K562 (cell line): Measurements from ENCODE around the gene CLDN15. TPM values are rescaled to one million over a fixed set of nuclear protein-coding genes. Genes with fewer than 3 reads are reported as not detected.

ENCODE experiments used
- ERF ChIP-seq: fragments of 450-650 bp; formaldehyde crosslinking; IDR thresholded peaks from 2 replicates; pipeline ENCODE4 v1.4.0; 2020; ENCODE audit warnings: mild to moderate bottlenecking, mixed read lengths
- FIP1L1 ChIP-seq: fragments of 200-400 bp; formaldehyde crosslinking; IDR thresholded peaks from 2 replicates; pipeline ENCODE4 v1.6.1; 2018; ENCODE audit warnings: mild to moderate bottlenecking, low read depth, low read length; ENCODE audit not compliant: poor library complexity, severe bottlenecking
- KDM4B ChIP-seq, 2 experiments: fragments of 450-650 bp in 1 of 2; sonication (generic) in 1 of 2; IDR thresholded peaks; 2 replicates each; pipeline ENCODE4 v1.6.1; 2016 to 2017; ENCODE audit warnings: borderline replicate concordance in 2 of 2, antibody characterized with exemption in 1 of 2, low read depth in 1 of 2, mild to moderate bottlenecking in 1 of 2
- NFYB ChIP-seq: IDR thresholded peaks from 2 replicates; pipeline ENCODE4 v1.6.1; 2011; ENCODE audit warnings: mild to moderate bottlenecking, moderate library complexity; ENCODE audit not compliant: insufficient read length; ENCODE audit errors: extremely low read depth
- POLR3G ChIP-seq: IDR thresholded peaks from 2 replicates; pipeline ENCODE4 v1.6.1; 2011; ENCODE audit not compliant: insufficient read length, insufficient replicate concordance; ENCODE audit errors: extremely low read depth
- ZBTB11 ChIP-seq, 3 experiments: fragments of 200-800 bp in 1 of 3; fragments of 250-450 bp in 1 of 3; fragments of 450-650 bp in 1 of 3; sonication (Bioruptor Pico) in 1 of 3; sonication (Bioruptor generic) in 1 of 3; formaldehyde crosslinking in 1 of 3; IDR thresholded peaks; 2 replicates each; pipeline versions ENCODE4 v1.6.1 to v1.8.0; 2016 to 2022; ENCODE audit warnings: mild to moderate bottlenecking in 2 of 3, missing genetic modification characterization in 2 of 3, missing compliant biosample characterization in 1 of 3, moderate library complexity in 1 of 3
- ZBTB8A ChIP-seq: fragments of 450-650 bp; IDR thresholded peaks from 2 replicates; pipeline ENCODE4 v1.6.1; 2018; ENCODE audit warnings: mild to moderate bottlenecking, moderate library complexity; ENCODE audit not compliant: partially characterized antibody
- ZNF263 ChIP-seq: sonication (generic); formaldehyde crosslinking; IDR thresholded peaks from 2 replicates; pipeline ENCODE4 v1.8.0; 2022; ENCODE audit warnings: mild to moderate bottlenecking, missing genetic modification reagents, borderline replicate concordance
- ZNF766 ChIP-seq: fragments of 200-800 bp; sonication (Bioruptor generic); conservative IDR thresholded peaks from 2 replicates; pipeline ENCODE4 v1.6.1; 2016; ENCODE audit warnings: missing genetic modification characterization, missing compliant biosample characterization
- ZSCAN32 ChIP-seq: fragments of 450-650 bp; formaldehyde crosslinking; IDR thresholded peaks from 2 replicates; pipeline ENCODE4 v1.4.0; 2020; ENCODE audit warnings: mild to moderate bottlenecking, moderate library complexity
- polyA plus RNA-seq, 8 experiments: library from polyadenylated mRNA; depleted of rRNA in 4 of 8; stranded (reverse) in 5 of 8; unstranded in 3 of 8; fragments of >200 nt; fragmentation: Nextera tagmentation in 2 of 8; fragmentation: Illumina TruSeq in 1 of 8; extraction: Ambion mirVana in 2 of 8; extraction: Trizol in 1 of 8; gene quantifications; 2 replicates each; pipeline versions ENCODE4 v1.2.1 to v1.2.3, GENCODE V29; 2011 to 2014; ENCODE audit warnings: inconsistent platforms in 1 of 8, missing spikeins in 1 of 8
- total RNA-seq, 7 experiments: library from RNA; depleted of rRNA in 6 of 7; stranded (reverse); fragments of >200 nt in 6 of 7; fragmentation: Illumina TruSeq in 2 of 7; extraction: Trizol in 2 of 7; gene quantifications; 2 replicates each; pipeline versions ENCODE4 v1.2.1 to v1.2.3, GENCODE V29; 2011 to 2021; ENCODE audit warnings: low replicate concordance in 1 of 7
- TF ChIP-seq, protein P1 (sequence below): fragments of 250-450 bp; sonication (Bioruptor Pico); IDR thresholded peaks from 2 replicates; pipeline ENCODE4 v1.8.0; 2021; ENCODE audit warnings: moderate library complexity, mild to moderate bottlenecking, inconsistent platforms
- TF ChIP-seq, protein P2 (sequence below): fragments of 450-650 bp; conservative IDR thresholded peaks from 2 replicates; pipeline ENCODE4 v1.6.1; 2016; ENCODE audit warnings: missing genetic modification characterization, low read depth, mild to moderate bottlenecking, control low read depth, missing compliant biosample characterization
- TF ChIP-seq, protein P3 (sequence below): fragments of 450-650 bp; formaldehyde crosslinking; IDR thresholded peaks from 2 replicates; pipeline ENCODE4 v1.4.0; 2020; ENCODE audit warnings: mild to moderate bottlenecking, mixed read lengths
- TF ChIP-seq, protein P4 (sequence below): fragments of 450-650 bp; IDR thresholded peaks from 2 replicates; pipeline ENCODE4 v1.7.0; 2016; ENCODE audit warnings: borderline replicate concordance

CLDN15 gene
- total and polyA plus RNA-seq, 9 of the 15 experiments (the other 6 are each of a cell fraction or from before 2014, with no cell fraction given): 0.32 to 14.5 (median 7.4) TPM

- TF ChIP-seq, protein P1, sequence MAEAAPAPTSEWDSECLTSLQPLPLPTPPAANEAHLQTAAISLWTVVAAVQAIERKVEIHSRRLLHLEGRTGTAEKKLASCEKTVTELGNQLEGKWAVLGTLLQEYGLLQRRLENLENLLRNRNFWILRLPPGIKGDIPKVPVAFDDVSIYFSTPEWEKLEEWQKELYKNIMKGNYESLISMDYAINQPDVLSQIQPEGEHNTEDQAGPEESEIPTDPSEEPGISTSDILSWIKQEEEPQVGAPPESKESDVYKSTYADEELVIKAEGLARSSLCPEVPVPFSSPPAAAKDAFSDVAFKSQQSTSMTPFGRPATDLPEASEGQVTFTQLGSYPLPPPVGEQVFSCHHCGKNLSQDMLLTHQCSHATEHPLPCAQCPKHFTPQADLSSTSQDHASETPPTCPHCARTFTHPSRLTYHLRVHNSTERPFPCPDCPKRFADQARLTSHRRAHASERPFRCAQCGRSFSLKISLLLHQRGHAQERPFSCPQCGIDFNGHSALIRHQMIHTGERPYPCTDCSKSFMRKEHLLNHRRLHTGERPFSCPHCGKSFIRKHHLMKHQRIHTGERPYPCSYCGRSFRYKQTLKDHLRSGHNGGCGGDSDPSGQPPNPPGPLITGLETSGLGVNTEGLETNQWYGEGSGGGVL: no peak
- TF ChIP-seq, protein P2, sequence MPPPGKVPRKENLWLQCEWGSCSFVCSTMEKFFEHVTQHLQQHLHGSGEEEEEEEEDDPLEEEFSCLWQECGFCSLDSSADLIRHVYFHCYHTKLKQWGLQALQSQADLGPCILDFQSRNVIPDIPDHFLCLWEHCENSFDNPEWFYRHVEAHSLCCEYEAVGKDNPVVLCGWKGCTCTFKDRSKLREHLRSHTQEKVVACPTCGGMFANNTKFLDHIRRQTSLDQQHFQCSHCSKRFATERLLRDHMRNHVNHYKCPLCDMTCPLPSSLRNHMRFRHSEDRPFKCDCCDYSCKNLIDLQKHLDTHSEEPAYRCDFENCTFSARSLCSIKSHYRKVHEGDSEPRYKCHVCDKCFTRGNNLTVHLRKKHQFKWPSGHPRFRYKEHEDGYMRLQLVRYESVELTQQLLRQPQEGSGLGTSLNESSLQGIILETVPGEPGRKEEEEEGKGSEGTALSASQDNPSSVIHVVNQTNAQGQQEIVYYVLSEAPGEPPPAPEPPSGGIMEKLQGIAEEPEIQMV (tag): peak; percentile 86
- TF ChIP-seq FIP1L1 (peak; percentile 79), POLR3G (no peak), ZBTB8A (no peak), NFYB (no peak), ZNF766 (CRISPR knock-in tag) (peak; percentile 81; the same call in 1 of the 2 replicates), ERF (CRISPR knock-in tag) (peak; percentile 54), KDM4B (IDR thresholded peaks at IDR 0.05; ENCODE audit: borderline replicate concordance in 2 of 2, low read depth in 1 of 2) (no peak; a peak in 1 of 4 replicates), ZNF263 (CRISPR knock-in tag) (peak; percentile 41; the same call in 1 of the 2 replicates), ZSCAN32 (CRISPR knock-in tag) (no peak), ZBTB11 (CRISPR knock-in tag; IDR thresholded peaks at IDR 0.05) (peak; percentile 73 to 95 (median 79); a peak in 5 of 6 replicates)
- TF ChIP-seq, protein P3, sequence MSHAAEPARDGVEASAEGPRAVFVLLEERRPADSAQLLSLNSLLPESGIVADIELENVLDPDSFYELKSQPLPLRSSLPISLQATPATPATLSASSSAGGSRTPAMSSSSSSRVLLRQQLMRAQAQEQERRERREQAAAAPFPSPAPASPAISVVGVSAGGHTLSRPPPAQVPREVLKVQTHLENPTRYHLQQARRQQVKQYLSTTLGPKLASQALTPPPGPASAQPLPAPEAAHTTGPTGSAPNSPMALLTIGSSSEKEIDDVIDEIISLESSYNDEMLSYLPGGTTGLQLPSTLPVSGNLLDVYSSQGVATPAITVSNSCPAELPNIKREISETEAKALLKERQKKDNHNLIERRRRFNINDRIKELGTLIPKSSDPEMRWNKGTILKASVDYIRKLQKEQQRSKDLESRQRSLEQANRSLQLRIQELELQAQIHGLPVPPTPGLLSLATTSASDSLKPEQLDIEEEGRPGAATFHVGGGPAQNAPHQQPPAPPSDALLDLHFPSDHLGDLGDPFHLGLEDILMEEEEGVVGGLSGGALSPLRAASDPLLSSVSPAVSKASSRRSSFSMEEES (CRISPR knock-in tag): no peak
- TF ChIP-seq, protein P4, sequence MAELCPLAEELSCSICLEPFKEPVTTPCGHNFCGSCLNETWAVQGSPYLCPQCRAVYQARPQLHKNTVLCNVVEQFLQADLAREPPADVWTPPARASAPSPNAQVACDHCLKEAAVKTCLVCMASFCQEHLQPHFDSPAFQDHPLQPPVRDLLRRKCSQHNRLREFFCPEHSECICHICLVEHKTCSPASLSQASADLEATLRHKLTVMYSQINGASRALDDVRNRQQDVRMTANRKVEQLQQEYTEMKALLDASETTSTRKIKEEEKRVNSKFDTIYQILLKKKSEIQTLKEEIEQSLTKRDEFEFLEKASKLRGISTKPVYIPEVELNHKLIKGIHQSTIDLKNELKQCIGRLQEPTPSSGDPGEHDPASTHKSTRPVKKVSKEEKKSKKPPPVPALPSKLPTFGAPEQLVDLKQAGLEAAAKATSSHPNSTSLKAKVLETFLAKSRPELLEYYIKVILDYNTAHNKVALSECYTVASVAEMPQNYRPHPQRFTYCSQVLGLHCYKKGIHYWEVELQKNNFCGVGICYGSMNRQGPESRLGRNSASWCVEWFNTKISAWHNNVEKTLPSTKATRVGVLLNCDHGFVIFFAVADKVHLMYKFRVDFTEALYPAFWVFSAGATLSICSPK: no peak
Measured at GRCh38 chr7:101244375-101245146, 7.0 kb upstream of the CLDN15 start, which contains the start of gene FIS1 (continued).
